H1 (cell line): ENCODE results near the gene NSUN2. TPM values are rescaled to one million over a fixed set of nuclear protein-coding genes. Genes with fewer than 3 reads are reported as not detected.

Experiments
- BACH1 ChIP-seq: IDR thresholded peaks from 2 replicates; pipeline ENCODE4 v1.6.1; 2012; ENCODE audit warnings: low read length, improper control_type of control experiment
- EGR1 ChIP-seq: IDR thresholded peaks from 2 replicates; pipeline ENCODE4 v1.6.1; 2011; ENCODE audit warnings: low read depth, low read length, borderline replicate concordance
- KDM5A ChIP-seq: fragments of 200-600 bp; IDR thresholded peaks from 2 replicates; pipeline ENCODE4 v1.7.1; 2012; ENCODE audit warnings: mild to moderate bottlenecking, low read length, inconsistent platforms, mixed read lengths
- TAF1 ChIP-seq: IDR thresholded peaks from 2 replicates; pipeline ENCODE4 v1.6.1; 2011; ENCODE audit warnings: mild to moderate bottlenecking, low read depth, low read length
- polyA plus RNA-seq, 7 experiments: library from polyadenylated mRNA; depleted of rRNA in 3 of 7; stranded (reverse) in 5 of 7; unstranded in 2 of 7; fragments of >200 nt in 5 of 7; fragments of 200-250 nt in 2 of 7; gene quantifications; 1 replicate in 5 of 7; 2 replicates in 1 of 7; 4 replicates in 1 of 7; pipeline versions ENCODE4 v1.2.1 to v1.2.3, GENCODE V29; 2011 to 2013; ENCODE audit warnings: missing spikeins in 2 of 7, mixed read lengths in 2 of 7
- total RNA-seq: library from RNA; stranded (reverse); fragmentation: NEBNext Ultra II Directional; extraction: Animal tissue kit (Norgen Biotek cat#: 25700); gene quantifications from 2 replicates; pipeline ENCODE4 v1.2.1, GENCODE V29; 2021

The NSUN2 gene
- total and polyA plus RNA-seq, 2 of the 8 experiments (the other 6 are each of a cell fraction or from before 2014, with no cell fraction given), result 47.3 to 94.7 TPM

DNA sequence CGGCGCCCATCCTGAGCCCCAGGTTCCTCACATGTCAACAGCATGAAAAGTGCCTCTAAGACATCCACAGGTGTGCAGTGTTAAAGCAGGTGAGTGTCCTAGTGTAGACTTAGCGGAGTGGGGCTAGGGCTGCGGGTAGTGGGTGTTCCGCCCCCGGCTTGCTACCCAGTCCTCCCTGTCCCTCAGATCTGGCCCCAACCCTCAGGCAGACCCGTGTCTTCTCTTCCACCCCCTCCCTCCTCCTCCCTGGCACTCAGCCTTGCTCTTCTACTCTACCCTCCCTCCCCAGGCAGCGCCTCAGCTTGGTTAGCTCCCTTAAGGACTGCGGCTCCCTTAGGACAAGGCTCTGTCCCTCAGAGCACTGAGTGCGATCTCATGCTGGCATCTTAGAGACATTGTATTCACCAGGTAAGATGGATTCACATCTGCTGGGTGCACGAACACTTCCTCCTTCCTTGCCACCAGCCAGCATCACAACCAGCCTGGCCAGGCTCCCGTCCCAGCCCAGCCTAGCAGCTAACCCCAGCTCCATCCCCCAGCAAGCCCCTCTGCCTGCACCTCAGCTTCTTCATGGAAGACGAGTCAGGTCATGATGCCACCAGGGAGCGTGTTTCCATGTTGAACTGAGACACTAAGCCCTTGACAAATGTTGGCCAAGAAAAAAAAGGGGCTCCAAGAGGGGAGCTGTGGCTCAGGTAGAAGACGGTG lies 46.8 kb downstream of the NSUN2 start (continued):
- TF ChIP-seq TAF1, result no peak
- TF ChIP-seq BACH1, result no peak
- no peak for TF ChIP-seq KDM5A
- TF ChIP-seq EGR1, result no peak
- TF ChIP-seq, all 59 proteins: peak for 0
